HG02798 (cell line): ENCODE results near the gene PARD3B.

Experiments used
- ATAC-seq: cut with Tn5 transposase; IDR thresholded peaks from one replicate; pipeline ENCODE4 v1.9.1; 2021; ENCODE audit warnings: mild to moderate bottlenecking; ENCODE audit not compliant: unreplicated experiment, poor library complexity

The PARD3B gene

DNA sequence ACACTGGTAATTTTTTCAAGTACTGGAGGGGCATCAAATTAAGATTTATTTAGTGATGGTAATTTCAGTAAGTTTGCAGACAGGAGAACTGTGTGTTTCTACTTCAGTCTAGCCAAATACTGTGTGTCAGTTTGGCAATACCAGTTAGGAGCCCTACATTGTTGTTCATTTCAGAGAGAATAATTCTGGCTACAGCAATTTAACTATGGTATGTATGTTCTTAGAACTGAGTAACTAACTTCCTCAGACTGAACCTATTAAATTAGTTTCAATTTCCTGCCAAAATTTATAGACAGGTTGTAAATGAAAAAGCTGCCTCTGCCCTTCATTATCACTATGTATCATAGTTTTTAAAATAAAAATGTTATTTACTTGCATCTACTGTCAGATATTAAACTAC, 332.4 kb downstream of the PARD3B start:
- no peak for ATAC-seq

- ATAC-seq: no peak
Observed at GRCh38 chr2:204880928-204881327, 335.7 kb downstream of the PARD3B start.

DNA sequence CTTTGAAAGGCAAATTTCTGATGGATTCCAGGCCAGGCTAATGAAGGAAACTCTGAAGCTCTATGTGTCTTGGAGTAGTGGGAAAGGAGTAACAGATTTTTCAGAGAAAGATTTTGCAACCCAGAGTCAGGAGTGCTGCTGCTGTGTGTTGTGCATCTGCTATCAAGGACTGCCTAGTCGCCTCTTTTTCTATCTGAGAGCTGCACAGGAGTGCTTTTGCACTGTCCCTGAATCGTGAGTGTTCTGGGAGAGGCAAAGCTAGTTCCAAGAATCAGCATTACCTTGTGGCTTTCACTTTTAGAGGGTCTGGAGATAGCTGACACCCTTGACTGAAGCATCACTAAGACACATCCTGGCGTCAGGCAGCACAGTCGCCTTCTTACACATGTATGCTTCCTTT, 336.4 kb downstream of the PARD3B start:
- no peak for ATAC-seq

- ATAC-seq: no peak
Observed at GRCh38 chr2:204885747-204886146, 340.5 kb downstream of the PARD3B start.

GRCh38 chr2:204886713-204887112, 341.4 kb downstream of the PARD3B start:
- no peak for ATAC-seq

- no peak for ATAC-seq
Observed at GRCh38 chr2:204888222-204888621, 342.9 kb downstream of the PARD3B start.

- no peak for ATAC-seq
Observed at GRCh38 chr2:204890680-204891079, 345.4 kb downstream of the PARD3B start.

- no peak for ATAC-seq
Observed at GRCh38 chr2:204891739-204892138, 346.5 kb downstream of the PARD3B start.

DNA sequence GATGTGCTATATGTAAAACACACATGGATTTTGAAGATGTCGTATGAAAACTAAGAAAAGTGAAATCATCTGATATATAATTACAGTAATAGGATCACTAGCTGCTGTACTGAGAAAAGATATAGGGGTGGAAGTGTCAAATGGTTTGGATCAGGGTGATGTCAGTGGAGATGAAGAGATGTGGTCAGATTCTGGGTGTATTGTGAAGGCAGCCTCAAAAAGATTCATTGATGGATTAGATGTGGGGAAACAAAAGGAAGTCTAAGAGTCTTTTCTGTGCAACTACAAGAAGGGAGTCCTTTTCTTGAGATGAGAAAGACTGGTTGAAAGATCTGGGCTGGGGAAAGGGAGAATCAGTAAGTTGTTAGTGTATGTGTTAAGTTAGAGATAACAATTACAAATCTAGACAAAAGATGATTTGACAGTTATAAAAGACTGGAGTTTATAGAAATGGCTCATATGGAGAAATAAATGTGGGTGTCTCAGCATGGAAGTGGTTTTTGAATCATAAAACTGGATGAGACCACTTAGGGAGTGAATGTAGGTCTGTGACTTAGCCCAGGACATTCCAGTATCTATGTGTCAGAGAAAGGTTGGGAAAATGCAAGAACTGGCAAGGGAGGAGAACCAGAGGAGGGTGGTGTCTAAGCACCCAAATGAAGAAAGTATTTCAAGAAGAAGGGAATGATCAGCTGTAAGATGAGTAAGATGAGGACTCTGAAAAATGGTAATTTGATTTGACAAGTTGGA, 347.4 kb downstream of the PARD3B start:
- no peak for ATAC-seq

DNA sequence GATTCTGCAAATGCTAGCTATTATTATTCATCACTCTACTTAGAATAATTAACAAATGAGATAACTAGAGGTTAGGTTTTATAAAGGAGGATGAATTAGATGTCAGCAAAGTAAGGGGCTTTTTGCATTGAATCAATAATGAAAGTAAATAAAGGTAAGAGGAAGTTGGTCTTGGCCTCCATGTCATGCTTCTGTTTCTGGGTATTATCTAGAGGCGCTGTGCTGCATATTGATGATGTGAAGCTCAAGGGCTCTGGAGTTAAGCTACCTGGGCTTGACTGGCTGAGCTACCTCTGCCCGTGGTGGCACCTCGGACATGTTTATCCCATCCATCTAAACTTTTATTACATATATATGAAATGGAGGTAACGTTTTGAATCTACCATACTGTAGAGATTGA, 350.9 kb downstream of the PARD3B start:
- peak; percentile 34 for ATAC-seq

DNA sequence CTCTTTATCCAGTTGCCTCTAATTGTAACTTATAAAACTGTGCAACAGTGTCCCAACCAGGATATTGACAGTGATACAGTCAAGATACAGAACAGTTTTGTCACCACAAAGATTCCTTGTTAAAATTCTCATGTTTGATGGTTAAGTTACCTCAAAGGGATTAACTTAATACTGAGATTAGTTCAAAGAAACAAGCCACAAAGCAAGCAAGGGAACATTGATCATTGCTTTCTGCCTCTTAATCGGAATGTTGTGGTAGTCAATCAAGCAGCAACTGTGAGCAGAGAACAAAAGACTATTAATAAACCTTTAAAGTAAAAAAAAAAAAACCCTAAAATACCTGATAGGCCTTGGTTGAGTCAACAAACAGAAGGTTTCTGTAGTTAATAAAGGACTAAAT, 352.3 kb downstream of the PARD3B start:
- ATAC-seq: no peak

DNA sequence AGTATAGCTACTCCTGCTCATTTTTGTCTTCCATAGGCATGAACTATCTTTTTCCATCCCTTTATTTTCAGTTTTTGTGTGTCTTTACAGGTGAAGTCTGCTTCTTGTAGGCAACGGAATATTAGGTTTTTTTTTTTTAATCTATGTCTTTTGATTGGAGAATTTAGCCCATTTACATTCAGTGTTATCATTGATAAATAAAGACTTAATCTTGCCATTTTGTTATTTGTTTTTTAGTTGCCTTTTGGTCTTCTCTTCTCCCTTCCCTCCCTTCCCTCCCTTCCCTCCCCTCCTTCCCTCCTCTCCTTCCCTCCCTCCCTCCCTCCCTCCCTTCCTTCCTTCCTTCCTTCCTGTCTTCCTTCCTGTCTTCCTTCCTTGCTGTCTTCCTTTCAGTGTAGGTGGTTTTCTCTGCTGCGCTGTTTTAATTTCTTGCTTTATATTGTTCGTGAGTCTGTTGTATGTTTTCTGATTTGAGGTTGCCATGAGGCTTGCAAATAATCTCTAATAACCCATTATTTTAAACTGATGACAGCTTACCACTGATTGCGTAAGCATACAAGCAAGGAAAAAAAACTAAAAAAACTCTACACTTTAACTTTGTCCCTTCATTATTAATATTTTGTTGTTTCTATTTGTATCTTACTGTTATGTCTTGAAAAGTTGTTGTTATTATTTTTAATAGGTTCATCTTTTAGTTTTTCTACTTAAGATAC, 353.8 kb downstream of the PARD3B start:
- no peak for ATAC-seq

- no peak for ATAC-seq
Observed at GRCh38 chr2:204899983-204900382, 354.7 kb downstream of the PARD3B start.

DNA sequence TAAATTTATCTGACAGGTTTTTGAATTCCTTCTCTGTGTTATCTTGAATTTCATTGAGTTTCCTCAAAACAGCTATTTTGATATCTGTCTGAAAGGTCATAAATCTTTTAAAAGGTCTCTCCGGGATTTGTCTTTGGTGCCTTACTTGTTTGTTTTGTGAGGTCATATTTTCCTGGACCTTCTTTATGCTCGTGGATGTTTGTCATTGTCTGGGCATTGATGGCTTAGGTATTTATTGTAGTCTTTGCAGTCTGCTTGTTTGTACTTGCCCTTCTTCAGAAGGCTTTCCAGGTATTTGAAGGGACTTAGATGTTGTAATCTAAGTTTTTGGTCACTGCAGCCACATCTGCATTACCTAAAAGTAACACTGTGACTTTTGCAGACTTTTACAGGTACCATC, 355.2 kb downstream of the PARD3B start:
- ATAC-seq: no peak

- ATAC-seq: no peak
Observed at GRCh38 chr2:204900910-204901309, 355.6 kb downstream of the PARD3B start.

DNA sequence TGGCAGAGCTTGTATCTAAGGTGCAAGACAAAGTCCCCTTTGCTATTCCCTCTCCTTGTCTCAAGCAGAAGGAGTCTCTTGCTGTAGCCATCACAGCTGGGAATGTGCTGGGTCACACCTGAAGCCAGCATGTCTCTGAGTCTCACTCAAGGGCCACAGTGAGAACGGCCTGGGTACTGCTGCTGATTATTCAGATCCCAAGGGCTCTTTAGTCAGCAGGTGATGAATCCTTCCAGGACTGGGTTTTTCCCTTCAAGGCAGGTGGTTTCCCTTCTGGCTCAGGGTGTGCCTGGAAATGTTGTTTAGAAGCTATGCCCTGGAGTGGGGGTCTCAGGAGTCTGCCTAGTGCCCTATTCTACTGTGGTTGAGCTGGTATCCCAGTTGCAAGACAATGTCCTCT, 356.3 kb downstream of the PARD3B start:
- no peak for ATAC-seq

- ATAC-seq: no peak
Observed at GRCh38 chr2:204909791-204910190, 364.5 kb downstream of the PARD3B start.

GRCh38 chr2:204913312-204913711, 368.0 kb downstream of the PARD3B start:
- no peak for ATAC-seq

- no peak for ATAC-seq
Observed at GRCh38 chr2:204913854-204914464, 368.7 kb downstream of the PARD3B start.

DNA sequence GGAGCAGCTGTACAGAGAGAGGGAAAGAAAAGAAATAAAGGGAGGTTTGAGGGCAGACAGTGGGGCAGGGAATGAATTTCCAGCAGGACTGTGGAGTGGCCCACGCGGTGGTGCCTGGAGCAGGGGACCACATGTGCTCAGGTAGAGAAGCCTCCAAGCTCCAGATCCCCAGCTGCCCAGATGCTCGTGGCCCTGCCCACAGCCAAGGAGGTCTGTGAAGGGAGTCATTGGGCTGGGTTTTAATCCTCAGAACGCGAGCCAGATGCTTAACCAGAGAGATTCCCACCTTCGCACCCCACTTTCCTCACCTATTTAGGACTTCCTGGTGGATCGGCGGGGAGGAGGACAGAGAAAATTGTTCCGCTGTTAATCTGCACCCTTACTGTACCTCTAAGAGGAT, 369.4 kb downstream of the PARD3B start:
- no peak for ATAC-seq

- ATAC-seq: no peak
Observed at GRCh38 chr2:204917089-204917701, 371.9 kb downstream of the PARD3B start.
